ENCODE data around the gene FAM227B. TPM values are rescaled to one million over a fixed set of nuclear protein-coding genes. Genes with fewer than 3 reads are reported as not detected.

Gene FAM227B, protein sequence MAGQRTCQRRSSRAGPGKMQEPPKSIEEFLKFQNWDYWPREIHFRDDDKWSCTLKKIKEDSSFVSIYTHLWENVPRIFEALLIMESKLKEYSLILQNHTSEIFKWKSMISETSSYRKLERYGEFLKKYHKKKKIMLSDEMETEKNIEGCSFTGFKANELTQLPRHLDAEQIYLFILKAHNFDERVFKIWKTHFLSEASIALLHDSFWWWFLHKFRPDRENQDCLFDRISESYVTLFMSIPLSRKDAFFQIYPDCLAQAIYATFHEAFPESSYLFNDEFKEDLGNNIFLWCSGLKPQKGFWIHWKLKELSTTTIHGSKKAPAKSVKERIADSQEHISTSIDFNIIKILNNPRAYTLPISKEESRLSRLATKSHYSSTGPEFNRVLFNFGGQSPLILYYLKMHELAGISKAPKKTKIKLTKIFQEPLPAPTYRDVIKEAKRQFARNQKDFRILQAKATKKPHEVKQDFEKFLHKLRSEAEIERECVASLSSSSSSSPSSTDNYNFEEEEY
- total RNA-seq: 1.3 and 3.3 TPM in 2 replicates

GRCh38 chr15:49620658-49621368 lies at the start of gene FAM227B, which contains the start of gene DTWD1:
TSS of gene FAM227B (minus strand) at chr15:49620818. CDS start at chr15:49615171, 5,647 bp downstream.
TSS of gene DTWD1 (plus strand) at chr15:49621048. CDS start at chr15:49625168, 4,120 bp downstream.

DNA sequence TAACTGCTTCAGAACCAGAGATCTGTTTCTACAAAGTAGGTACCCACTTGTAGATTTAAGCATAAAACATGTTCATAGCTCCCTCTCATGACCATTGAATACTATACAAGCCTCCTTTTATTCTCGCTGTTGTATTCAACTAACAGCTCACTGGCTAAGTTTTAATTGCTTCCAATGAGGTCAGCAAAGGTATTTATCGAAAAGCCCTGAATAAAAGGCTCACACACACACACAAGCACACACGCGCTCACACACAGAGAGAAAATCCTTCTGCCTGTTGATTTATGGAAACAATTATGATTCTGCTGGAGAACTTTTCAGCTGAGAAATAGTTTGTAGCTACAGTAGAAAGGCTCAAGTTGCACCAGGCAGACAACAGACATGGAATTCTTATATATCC lies 197.6 kb downstream of the FAM227B start, which contains the start of gene FGF7:
TSS of gene FGF7 (plus strand) at position 222 of the 400 bp plus-strand sequence. CDS start 1,056 bp downstream, outside the sequence.

Other genes starting within 250 kb of the FAM227B start
- not detected in 2 replicates for gene FGF7, start 197.6 kb downstream of the FAM227B start, total RNA-seq
- 7.8 and 14.9 TPM in 2 replicates for gene DTWD1, start 230 bp upstream of the FAM227B start, total RNA-seq